HepG2 (cell line): Measurements from ENCODE around the gene RNASE8. TPM values are rescaled to one million over a fixed set of nuclear protein-coding genes. Genes with fewer than 3 reads are reported as not detected.

Source experiments
- FOXJ3 ChIP-seq: sonication (generic); formaldehyde crosslinking; IDR thresholded peaks from 2 replicates; pipeline ENCODE4 v1.4.0; 2020; ENCODE audit warnings: missing genetic modification reagents, mild to moderate bottlenecking, borderline replicate concordance
- NR2F2 ChIP-seq: IDR thresholded peaks from 2 replicates; pipeline ENCODE4 v1.6.1; 2012; ENCODE audit warnings: low read depth, inconsistent platforms, borderline replicate concordance
- RCOR2 ChIP-seq: IDR thresholded peaks from 2 replicates; pipeline ENCODE4 v1.6.1; 2016; ENCODE audit warnings: missing biosample characterization, missing genetic modification reagents
- SNAPC2 ChIP-seq: sonication (generic); formaldehyde crosslinking; IDR thresholded peaks from 2 replicates; pipeline ENCODE4 v1.8.1; 2022; ENCODE audit warnings: mild to moderate bottlenecking, missing genetic modification reagents
- SOX13 ChIP-seq, 3 experiments: fragments of 450-650 bp in 1 of 3; sonication (generic) in 1 of 3; formaldehyde crosslinking in 1 of 3; IDR thresholded peaks in 2 of 3; conservative IDR thresholded peaks in 1 of 3; 2 replicates each; pipeline versions ENCODE4 v1.5.0 to v1.6.1; 2016 to 2020; ENCODE audit warnings: antibody characterized with exemption in 1 of 3, mild to moderate bottlenecking in 1 of 3, missing compliant biosample characterization in 1 of 3, missing genetic modification reagents in 1 of 3, moderate library complexity in 1 of 3
- SPEN ChIP-seq: sonication (generic); formaldehyde crosslinking; IDR thresholded peaks from 2 replicates; pipeline ENCODE4 v1.5.1; 2020; ENCODE audit warnings: low read depth, mild to moderate bottlenecking, missing genetic modification reagents
- ZBTB4 ChIP-seq: sonication (generic); formaldehyde crosslinking; IDR thresholded peaks from 2 replicates; pipeline ENCODE4 v1.4.0; 2020; ENCODE audit warnings: missing genetic modification reagents, mild to moderate bottlenecking, borderline replicate concordance
- ZEB1 ChIP-seq: IDR thresholded peaks from 2 replicates; pipeline ENCODE4 v1.6.1; 2012; ENCODE audit warnings: mild to moderate bottlenecking, low read depth, inconsistent platforms; ENCODE audit not compliant: insufficient replicate concordance
- ZIK1 ChIP-seq: sonication (generic); formaldehyde crosslinking; IDR thresholded peaks from 2 replicates; pipeline ENCODE4 v1.5.0; 2020; ENCODE audit warnings: mild to moderate bottlenecking, low read depth, missing genetic modification reagents, borderline replicate concordance
- ZNF432 ChIP-seq: sonication (generic); formaldehyde crosslinking; IDR thresholded peaks from 2 replicates; pipeline ENCODE4 v1.5.0; 2020; ENCODE audit warnings: missing genetic modification reagents, mild to moderate bottlenecking, borderline replicate concordance
- ZNF646 ChIP-seq: sonication (generic); formaldehyde crosslinking; IDR thresholded peaks from 2 replicates; pipeline ENCODE4 v1.9.0; 2021; ENCODE audit warnings: mild to moderate bottlenecking, missing genetic modification reagents
- ZSCAN30 ChIP-seq: sonication (generic); formaldehyde crosslinking; IDR thresholded peaks from 2 replicates; pipeline ENCODE4 v1.5.0; 2020; ENCODE audit warnings: mild to moderate bottlenecking, missing genetic modification reagents
- polyA plus RNA-seq, 8 experiments: library from polyadenylated mRNA; depleted of rRNA in 3 of 8; stranded (reverse) in 7 of 8; unstranded in 1 of 8; fragments of >200 nt; fragmentation: Illumina TruSeq in 4 of 8; extraction: Trizol in 4 of 8; gene quantifications; 2 replicates each; pipeline versions ENCODE4 v1.2.1 to v1.2.3, GENCODE V29; 2011 to 2016; ENCODE audit warnings: low read depth in 4 of 8, missing spikeins in 1 of 8, mixed read lengths in 1 of 8; ENCODE audit not compliant: insufficient read depth in 1 of 8
- total RNA-seq, 5 experiments: library from RNA; depleted of rRNA; stranded (reverse); fragments of >200 nt; fragmentation: Illumina TruSeq; extraction: Trizol; gene quantifications; 2 replicates each; pipeline ENCODE4 v1.2.3, GENCODE V29; 2016; ENCODE audit warnings: low read depth in 1 of 5
- TF ChIP-seq, protein P1 (sequence below): sonication (generic); formaldehyde crosslinking; IDR thresholded peaks from 2 replicates; pipeline ENCODE4 v1.5.1; 2020; ENCODE audit warnings: mild to moderate bottlenecking, missing genetic modification reagents

Gene RNASE8
- total and polyA plus RNA-seq, 2 of the 13 experiments (the other 11 are each of a cell fraction or from before 2014, with no cell fraction given), result not detected

DNA sequence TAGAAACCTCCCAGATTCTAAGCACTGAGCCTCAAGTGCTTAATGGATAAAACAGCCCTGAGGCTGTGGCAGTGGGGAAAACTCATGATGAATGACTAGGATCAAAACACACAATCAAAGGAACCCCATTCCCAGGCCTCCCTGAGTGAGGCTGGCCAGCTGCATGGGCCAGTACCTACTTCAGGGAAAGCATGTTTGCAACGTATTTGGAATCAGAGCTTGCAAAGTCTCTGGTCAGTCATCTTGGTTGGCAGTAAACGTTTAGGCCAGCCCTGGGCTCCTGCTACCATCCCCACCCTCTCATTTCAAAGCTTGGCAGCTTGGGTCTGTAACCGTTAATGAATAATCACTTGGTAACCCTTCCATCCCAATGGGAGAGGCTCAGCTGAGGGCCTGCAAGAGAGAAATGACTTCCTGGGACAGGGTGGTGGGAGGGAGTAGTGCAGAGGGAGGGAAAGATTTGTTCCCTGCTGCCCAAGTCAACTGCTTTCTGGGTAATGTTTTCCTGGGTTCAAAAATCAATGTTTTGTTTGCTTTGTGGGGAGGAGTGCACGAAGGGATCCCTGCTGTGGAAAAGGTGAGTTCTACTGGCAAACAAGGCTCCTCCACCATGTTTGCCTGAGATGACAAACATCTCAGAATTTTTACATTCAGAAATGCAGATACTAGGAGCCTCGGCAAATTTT, 2.0 kb upstream of the RNASE8 start (continued):
- no peak for TF ChIP-seq ZSCAN30 (CRISPR knock-in tag)
- peak; percentile 92; the same call in 1 of the 2 replicates for TF ChIP-seq ZBTB4 (CRISPR knock-in tag)
- peak; percentile 60; the same call in 1 of the 2 replicates for TF ChIP-seq NR2F2
- TF ChIP-seq SOX13 (IDR thresholded peaks at IDR 0.05), result peak; percentile 45; the same call in 1 of the 2 replicates
- TF ChIP-seq SOX13 (CRISPR knock-in tag; conservative IDR thresholded peaks at IDR 0.05 in 1 of 2, IDR thresholded peaks at IDR 0.05 in 1 of 2), result peak in 1 of 2 experiments; percentile 79; a peak in 1 of 4 replicates
- TF ChIP-seq ZEB1, result no peak
- peak; percentile 68; the same call in 1 of the 2 replicates for TF ChIP-seq FOXJ3
- no peak; the same call in 1 of the 2 replicates for TF ChIP-seq ZIK1 (CRISPR knock-in tag)
- TF ChIP-seq, protein P1, sequence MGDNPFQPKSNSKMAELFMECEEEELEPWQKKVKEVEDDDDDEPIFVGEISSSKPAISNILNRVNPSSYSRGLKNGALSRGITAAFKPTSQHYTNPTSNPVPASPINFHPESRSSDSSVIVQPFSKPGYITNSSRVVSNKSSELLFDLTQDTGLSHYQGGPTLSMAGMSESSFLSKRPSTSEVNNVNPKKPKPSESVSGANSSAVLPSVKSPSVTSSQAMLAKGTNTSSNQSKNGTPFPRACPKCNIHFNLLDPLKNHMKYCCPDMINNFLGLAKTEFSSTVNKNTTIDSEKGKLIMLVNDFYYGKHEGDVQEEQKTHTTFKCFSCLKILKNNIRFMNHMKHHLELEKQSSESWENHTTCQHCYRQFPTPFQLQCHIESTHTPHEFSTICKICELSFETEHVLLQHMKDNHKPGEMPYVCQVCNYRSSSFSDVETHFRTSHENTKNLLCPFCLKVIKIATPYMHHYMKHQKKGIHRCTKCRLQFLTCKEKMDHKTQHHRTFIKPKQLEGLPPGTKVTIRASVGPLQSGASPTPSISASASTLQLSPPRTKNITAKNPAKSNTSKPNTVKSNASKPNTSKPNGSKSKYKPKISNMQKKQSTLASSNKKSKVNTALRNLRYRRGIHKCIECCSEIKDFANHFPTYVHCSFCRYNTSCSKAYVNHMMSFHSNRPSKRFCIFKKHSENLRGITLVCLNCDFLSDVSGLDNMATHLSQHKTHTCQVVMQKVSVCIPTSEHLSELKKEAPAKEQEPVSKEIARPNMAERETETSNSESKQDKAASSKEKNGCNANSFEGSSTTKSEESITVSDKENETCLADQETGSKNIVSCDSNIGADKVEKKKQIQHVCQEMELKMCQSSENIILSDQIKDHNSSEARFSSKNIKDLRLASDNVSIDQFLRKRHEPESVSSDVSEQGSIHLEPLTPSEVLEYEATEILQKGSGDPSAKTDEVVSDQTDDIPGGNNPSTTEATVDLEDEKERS (CRISPR knock-in tag), result peak; percentile 48; the same call in 1 of the 2 replicates
- peak; percentile 93 for TF ChIP-seq RCOR2 (CRISPR knock-in tag)
- TF ChIP-seq SPEN, result peak; percentile 66; the same call in 1 of the 2 replicates
- TF ChIP-seq ZNF646, result no peak
- no peak for TF ChIP-seq ZNF432
- TF ChIP-seq SNAPC2 (CRISPR knock-in tag), result no peak
